Measurements from ENCODE around the gene DIDO1.
"Not testable (repeated sequence)": the region's sequence is repeated elsewhere in the genome, so short reads cannot be mapped to it uniquely, and the experiment has no call there.

Gene DIDO1

DNA sequence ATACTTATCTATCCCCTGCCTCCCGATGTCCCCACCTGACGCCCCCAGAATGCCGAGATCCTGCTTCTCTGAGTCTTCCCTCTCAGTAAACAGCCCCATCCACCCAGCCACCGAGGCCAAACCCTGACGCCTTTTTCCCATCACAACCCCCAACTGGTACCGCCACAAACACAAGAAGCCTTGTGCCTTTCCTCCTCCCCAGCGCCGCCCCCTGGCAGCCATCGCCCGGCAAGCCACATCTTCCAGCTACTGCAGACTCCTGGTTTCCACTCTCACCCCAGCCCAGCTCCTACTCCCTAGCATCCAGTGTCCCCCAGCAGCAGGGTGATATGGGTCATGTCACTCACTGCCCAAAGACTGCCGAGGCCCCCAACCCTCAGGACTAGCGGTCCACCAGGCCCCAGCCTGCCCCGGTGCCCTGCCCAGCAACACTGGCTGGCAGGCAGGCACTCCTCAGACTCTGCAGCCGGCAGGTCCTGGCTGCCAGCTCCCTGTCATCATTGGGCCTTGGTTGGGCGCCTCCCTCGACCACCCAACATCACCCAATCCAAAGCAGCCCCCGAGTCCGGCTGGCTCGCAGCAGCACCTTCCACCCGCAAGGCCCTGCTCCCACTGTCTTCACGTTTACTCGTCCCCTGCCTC is 75.9 kb downstream of the DIDO1 start:
- DNase-seq, result no peak

DNA sequence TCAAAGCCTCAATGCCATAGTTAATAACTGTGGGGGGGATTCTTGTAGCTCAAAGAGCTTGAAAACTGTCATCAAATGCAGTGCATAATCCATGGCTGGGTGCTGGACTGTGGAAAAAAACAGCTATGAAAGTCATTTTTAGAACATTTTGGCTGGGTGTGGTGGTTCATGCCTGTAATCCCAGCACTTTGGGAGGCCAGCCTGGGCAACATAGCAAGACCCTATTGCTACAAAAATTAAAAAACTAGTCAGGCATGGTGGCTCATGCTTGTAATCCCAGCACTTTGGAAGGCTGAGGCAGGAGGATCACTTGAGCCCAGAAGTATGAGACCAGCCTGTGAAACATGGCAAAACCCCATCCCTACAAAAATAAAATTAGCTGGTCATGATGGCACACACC is 76.9 kb downstream of the DIDO1 start:
- DNase-seq, result no peak

DNA sequence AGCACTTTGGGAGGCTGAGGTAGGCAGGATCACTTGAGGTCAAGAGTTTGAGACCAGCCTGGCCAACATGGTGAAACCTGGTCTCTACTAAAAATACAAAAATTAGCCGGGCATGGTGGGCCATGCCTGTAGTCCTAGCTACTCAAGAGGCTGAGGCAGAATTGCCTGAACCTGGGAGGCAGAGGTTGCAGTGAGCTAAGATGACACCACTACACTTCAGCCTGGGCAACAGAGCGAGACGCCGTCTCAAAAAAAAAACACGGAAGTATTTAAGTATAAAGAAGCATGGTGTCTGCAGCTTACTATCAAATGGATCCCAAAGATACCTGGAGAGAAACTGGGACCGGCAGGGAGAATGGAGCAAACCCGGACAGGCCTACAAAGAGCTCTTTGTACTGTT is 77.4 kb downstream of the DIDO1 start:
- DNase-seq, result not testable (repeated sequence)

DNA sequence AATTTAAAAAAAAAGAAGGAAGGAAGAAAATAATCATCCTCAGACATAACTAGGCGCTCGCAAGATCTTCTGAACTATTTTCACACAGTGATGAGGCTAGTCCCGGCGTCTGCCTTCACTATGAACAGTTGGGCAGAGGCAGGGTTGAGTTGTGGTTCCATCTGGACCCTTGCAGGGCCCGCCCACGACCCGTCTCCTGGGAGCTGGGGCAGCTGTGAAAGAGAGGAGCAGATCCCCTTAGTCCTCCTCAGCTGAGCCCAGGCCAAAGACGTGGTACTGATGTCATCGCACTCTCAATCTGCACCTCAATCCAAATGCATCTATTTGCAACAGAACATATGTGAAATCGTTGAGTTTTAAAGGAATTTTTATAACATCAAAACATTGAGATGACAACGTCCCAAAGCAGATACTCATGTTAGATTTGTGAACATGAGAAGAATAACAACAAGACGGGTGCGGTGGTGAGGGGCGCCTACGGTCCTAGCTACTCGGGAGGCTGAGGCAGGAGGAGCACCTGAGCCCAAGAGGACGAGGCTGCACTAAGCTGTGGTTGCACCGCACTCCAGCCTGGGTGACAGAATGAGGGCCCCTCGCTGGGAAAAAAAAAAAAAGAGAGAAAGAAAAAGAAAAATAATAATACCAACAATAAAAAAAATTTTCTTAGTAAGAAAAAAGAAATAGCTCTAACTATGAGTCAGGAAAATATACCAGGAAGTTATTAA is 80.0 kb downstream of the DIDO1 start:
- DNase-seq, result no peak

DNA sequence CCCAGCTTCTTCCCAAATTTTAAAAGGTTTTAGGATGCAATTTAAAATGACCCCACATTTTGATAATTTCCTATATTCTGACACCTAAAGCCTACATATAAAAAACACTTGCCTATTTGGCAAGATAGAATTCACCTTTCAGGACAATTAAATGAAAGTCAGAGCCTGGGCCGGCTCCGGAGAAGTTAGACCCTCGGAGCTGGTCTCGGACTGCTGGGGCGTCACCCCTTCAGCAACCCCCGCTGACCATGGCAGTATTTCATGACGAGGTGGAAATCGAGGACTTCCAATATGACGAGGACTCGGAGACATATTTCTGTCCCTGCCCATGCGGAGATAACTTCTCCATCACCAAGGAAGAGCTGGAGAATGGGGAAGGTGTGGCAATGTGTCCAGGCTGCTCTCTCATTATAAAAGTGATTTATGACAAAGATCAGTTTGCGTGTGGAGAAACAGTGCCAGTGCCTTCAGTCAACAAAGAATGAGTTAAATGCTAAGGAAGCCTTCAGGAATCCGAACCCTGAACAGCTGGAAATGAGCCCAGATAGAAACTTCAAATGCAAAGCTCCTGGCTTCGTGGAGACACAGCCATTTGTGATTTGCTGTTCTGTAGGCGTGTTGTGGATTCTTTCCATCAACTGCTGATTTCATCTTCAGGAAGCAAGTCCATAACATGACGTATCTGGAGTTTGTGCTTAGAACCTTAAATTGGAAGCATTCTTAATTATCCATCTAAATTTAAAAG is 80.7 kb downstream of the DIDO1 start:
- DNase-seq, result no peak

DNA sequence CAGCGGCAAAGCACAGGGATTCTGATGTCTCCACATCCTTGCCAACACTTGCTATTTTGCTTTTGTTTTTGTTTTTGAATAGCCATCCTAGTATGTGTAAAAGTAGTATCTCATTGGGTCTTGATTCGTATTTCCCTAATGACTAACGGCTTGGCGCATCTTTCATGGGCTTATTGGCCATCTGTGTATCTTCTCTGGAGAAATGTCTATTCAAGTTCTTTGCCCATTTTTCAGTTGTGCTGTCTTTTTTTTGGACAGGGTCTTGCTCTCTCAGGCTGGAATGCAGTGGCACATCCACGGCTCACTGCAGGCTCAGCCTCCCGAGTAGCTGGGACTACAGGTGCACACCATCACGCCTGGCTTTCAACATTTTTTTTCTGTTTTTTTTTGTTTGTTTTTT is 82.1 kb downstream of the DIDO1 start:
- no peak for DNase-seq

DNA sequence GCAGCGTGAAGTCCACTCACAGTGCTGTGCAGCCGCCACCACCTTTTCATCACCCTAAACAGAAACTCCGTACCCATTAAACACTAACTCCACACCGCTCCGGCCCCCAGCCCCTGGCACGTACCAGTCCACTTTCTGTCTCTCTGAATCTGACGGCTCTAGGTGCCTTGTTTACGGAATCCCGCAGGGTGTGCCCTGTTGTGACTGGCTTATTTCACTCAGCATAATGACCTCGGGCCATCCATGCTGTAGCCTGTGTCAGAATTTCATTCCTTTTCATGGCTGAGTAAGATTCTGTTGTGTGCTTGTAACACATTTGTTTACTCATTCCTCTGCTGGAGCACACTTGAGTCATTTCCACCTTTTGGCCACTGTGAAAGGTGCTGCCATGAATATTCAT is 82.6 kb downstream of the DIDO1 start:
- no peak for DNase-seq

DNA sequence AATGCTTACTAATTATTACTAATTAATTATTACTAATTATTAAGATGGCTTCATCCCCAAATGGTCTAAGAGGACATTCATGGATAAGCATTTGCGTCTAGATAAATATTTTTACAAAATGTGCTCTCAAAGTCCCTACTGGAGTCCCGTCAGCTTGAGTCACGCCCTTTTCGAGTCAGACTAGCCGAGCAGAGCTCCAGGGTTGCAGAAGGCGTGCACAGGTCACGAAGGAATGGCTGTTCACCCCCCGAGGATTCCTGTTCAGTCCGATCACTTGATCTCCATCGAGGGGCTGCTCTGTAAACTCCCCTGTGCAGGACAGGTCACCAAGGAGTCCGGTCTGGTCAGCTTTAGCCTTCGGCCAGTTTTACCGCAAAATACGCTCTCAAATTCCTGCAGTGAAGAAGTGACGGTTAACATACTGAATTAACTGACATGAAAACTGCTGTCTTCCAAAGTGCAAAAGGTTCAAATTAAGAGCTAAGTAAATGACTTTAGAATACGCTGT is 84.5 kb downstream of the DIDO1 start:
- no peak for DNase-seq

DNA sequence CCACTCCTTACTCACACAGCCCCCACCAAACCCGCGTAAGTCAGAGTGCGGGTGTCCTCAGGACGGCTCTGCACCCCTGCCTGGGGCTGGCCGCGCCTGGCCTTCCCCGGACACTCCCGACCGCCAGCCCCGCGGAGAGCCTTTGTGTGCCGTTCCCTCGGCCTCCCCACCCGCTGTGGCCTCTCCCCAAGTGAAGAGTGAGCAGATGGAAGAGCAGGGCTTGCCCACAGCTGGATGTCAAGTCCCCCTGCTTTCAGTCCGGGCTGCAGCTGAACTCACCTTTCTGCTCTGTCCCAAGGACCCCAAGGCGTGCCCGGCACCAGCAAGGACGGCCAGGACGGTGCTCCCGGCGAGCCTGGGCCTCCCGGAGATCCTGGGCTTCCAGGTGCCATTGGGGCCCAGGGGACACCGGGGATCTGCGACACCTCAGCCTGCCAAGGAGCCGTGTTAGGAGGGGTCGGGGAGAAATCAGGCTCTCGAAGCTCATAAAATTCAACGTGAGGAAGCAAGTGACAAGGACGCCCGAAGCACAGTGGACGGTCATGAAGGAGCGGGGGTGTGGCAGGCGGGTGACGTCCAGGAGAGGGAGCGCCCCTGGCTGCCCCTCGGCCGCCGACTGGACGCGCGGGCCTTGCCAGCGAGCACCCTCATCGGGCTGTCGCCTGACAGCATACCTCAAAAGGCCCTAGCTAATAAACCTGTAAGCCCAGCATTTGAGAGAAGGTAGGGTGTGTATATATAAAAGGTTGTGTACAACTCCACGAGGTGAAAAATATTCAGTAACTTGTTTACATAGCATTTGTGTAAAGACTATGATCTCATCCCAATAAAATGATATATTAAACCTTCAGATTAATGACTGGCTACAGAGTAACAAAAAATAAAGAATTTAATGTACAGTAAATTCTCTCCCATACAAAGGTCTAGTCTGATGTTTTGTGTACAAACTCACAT is 85.8 kb downstream of the DIDO1 start:
- no peak for DNase-seq

DNA sequence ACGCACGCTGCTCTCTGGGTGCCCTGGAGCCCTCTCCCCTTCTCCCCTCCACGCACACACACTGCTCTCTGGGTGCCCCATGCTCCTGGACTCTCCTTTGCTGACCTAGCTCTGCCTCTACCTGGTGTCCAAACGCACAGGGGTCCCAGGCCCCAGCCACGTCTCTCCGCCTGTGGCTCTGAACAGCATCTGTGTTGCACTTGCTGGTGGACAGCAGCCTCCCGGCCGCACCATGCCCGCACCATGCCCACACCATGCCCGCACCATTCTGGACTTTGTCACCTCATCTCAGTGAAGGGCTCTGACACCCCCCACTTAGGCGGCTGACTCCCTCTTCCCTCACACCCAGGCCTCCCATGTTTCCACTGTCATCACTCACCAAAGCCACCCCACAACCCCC is 86.5 kb downstream of the DIDO1 start:
- no peak for DNase-seq

DNA sequence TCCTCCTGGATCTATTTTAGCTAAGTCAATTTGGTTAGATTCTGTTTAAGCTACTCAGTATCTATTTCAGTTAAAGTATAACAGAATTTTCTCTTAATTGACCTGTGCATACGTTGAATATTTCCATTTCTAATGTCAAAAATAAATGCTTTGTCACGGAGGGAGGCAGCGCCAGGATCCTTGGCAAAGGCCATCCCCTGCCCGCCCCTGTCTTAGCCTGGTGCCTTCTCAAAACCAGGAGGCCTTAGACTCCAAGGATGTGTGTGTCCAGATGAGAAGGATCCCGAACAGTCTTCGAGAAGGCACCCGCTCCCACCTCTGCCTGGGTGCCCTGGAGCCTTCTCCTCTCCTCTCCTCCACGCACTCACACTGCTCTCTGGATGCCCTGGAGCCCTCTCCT is 87.0 kb downstream of the DIDO1 start:
- no peak for DNase-seq

DNA sequence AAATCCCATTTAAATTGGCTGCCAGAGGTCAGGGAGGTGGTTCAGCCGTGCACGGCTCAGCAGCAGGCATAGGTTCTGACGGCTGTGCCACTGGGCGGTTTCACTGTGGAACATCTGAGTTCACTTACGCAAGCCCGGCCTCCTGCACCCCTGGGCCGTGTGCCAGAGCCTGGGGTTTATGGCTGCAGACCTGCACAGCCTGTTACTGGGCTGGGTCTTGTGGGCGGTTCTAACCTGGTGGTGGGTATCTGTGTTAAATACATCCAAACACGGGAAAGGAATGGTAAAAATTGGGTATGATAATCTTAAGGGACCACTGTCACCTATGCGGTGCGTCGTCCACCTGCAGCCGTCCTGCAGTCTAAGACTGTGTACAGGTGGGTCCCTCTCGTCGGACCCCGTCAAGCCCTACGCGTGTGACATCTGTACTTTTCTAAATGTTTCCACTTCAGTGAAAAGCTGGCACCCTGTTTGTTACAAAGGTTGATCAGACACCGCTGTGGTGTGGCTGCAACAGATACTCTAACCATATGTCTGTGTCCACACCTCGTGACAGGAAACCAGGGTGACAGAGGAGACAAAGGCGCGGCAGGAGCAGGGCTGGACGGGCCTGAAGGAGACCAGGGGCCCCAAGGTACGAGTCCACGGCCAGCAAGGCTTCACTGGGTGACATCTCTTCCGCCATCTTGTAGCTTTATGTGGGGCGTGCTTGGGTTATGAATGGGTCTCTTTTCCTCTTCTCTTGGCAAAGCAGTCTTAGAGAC is 88.0 kb downstream of the DIDO1 start:
- DNase-seq, result no peak

DNA sequence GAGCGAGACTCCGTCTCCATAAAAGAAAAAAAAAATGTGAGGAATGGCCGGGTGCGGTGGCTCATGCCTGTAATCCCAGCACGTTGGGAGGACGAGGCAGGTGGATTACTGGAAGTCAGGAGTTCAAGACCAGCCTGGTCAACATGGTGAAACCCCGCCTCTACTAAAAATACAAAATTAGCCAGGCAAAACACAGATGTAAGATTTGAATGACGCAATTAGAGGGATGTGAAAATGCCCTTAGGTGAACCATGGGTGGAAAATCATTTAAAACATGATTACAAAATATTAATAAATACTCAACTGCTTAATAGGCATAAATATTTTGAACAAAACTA is 88.5 kb downstream of the DIDO1 start:
- DNase-seq, result no peak

DNA sequence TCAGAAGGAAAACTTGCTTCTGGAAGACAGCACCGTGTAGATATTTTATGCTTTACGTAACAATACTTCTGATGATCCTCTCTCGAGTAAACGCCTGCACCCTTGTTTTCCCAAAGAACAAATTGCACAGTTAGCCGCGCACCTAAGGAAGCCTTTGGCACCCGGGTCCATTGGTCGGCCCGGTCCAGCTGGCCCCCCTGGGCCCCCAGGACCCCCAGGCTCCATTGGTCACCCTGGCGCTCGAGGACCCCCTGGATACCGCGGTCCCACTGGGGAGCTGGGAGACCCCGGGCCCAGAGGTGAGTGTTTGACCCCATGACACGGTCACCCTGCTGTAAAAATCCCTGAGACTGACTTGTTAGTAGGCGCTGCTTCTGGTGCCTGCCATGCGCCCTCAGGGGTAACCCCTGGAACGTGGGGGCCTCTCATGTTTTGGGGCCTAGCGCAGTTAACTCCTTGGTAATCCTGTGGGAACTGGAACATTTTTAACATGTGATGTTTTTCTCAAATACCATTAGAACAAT is 89.3 kb downstream of the DIDO1 start:
- DNase-seq, result no peak

DNA sequence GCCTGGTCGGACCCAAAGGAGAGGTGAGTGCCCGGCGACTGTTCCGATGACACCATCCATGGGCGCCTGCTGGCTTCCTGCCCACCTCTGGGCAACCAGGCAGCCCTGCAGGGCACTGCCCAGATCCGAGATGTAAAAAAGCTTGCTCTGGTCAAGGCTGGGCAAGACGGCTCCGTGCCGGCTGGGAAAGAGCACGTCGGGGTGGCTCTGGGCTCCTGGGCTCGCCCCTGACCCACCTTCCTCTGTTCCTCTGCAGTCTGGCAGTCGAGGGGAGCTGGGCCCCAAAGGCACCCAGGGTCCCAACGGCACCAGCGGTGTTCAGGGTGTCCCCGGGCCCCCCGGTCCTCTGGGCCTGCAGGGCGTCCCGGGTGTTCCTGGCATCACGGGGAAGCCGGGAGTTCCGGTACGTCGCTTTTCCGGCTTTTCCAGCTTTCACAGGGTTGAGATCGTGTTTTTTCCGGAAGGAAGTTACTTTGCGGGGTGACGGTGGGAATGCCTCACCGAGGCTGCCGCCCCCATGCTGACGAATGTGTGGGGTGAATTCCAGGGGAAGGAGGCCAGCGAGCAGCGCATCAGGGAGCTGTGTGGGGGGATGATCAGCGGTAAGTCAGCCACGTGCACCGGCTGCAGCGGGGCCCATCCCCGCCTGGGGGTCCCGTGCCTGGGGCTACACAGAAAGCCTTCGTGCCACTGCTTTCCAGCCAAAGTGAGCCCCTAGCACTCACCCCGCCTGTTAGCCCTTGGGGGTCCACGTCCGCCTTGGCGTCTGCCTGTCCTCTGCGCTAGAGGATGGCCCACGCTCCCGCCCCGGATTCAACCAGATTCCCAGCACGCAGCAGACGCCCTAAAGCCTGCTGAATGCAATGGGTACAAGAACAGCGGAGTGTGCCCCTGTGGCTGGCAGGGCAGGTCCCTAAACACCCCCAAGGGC is 90.1 kb downstream of the DIDO1 start:
- DNase-seq, result no peak

DNA sequence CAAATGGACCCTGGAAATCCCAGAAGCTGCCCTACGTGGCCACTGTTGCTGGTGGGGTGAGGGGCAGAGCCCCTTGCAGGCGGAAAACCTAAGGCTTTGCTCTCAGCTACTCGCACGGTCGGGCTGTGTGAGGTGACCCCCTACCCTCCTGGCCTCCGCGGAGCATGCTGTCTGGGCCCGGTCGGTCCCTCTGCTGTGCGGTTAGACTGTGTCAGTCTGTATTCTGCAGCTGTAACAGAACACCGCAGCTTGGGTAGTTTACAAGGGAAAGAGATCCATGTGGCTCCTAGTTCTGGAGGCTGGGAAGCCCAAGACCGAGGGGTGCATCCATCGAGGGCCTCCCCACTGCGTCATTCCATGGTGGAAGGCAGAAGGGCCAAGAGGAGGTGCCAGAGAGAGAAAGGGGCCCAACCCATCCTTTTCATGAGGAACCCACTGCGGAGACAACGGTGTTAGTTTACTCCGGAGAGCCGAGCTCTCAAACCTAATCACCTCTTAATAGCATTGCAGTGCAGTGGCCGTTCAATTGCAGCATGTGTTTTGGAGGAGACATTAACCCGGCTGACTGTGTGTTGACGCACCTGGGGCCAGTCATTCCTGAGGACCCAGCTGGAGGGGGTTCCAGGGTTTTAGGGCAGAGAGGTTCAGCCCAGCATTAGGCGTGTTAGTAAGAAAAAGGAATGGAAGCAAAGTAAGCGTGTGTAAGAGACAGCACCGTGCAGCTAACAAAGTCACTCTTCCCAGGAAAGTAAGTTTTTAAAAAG is 91.2 kb downstream of the DIDO1 start:
- no peak for DNase-seq

DNA sequence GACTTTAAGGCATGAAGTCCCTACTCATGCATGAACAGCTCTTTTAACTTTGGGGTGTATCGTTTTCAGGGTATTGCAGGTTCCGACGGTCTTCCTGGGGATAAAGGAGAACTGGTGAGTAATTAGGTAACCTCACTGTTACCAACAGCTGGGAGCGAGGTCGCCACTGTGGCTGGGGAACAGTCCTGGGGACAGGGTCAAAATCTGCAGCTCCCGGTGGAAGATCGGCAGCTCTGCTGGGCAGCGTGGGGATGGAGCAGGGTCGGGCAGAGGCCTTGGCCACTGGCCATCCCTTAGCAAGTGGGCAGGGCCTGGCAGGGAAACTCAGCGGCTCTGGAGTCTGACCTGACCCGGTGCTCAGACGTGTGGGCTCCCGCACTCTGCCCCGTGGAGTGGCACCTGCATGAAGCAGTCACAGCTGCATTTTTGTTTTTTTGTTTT is 93.3 kb downstream of the DIDO1 start:
- DNase-seq, result no peak

DNA sequence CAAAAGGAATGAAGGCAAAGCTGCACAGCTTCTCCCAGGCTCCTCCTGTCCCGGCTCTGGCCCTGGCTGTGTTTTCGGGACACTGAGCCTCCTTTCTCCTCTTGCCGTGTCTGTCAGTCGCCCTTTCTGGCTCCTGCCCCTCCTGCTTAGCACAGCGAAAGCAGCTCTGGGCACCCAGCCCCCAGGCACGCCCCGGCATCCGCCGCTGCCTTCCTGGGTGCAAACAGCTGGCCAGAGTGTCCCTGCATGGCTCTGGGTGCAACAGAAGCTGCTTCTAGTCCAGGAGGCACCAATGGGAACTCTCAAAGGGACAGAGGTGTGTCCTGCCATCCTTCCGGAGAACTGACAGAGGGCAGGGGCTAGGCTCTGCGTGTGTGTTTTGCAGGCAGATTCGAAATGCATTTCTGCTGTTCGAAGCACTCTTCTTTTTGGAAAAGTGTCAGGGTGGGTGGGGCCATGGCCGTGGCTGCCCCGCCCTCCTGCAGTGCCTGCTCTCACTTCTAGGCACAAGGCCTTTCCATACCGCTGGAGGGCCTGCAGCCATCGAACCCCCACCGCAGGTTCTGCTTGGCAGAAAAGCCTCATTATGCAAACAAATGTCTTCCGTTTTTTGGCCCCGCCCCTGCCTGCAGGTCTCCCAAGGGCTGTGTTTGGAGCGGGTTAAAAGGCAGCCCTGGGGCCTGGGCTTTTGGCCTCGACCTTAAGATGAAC is 93.9 kb downstream of the DIDO1 start:
- DNase-seq, result no peak

DNA sequence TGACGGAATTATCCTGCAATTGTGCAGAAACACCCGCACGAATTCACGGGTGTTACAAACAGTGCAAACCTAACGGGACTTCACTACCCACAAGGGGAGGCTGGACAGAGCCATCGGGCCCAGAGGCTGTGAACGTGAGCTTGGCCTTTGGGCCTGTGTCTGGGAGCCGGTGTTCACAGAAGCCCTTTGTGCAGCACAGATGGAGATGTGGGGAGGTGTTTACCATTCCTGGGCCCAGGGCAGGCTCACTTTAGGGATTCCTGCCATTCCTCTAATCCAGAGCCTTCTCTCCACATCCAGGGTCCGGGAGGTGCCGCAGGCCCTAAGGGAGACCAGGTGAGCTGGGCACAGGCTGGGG is 94.5 kb downstream of the DIDO1 start:
- no peak for DNase-seq
